Kidney tubule cell (primary cell): Measurements from ENCODE around the gene TOE1.
A peak's percentile ranks its signal among the peaks of the same experiment; 100 is the strongest.

Experiments used
- DNase-seq: peaks from one replicate; pipeline ENCODE4 v3.0.0-alpha.2; 2018; ENCODE audit warnings: low spot score

TOE1 gene

DNA sequence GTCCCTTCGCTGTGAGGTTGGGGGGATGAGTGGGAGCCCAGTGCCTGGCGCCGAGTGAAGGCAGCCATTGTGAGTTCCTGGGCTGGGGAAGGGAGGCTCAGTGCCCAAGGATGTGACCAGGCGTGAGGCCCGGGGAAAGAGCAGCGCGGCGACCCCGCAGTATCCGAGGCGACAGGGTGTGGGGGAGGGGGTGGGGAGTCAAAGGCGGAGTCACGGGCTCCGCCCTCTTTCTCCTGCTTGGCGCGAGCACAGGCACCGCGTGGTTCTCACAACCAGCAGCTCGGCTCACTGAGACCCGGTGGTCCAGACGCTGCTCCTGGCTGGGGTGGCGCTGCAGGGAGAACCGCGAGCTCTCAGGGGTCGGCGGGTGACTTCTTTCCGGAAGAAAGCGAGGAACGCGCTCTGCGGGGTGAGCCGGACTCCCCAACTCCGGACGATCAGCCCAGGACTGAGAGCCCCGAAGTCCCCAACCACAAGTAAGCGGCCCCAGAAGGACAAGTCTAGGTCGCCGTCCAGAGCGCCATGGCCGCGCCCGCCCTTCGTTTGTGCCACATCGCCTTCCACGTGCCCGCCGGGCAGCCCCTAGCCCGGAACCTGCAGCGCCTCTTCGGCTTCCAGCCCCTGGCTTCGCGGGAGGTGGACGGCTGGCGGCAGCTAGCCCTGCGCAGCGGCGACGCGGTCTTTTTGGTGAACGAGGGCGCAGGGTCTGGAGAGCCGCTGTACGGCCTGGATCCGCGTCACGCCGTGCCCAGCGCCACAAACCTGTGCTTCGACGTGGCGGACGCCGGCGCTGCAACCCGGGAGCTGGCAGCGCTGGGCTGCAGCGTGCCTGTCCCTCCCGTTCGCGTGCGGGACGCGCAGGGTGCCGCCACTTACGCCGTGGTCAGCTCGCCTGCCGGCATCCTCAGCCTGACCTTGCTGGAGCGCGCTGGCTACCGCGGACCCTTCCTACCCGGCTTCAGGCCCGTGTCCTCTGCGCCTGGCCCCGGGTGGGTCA lies 13.0 kb upstream of the TOE1 start, which contains the start of gene HPDL:
HPDL (plus strand) TSS at position 269 of the 997 bp plus-strand sequence; CDS start at position 523, 254 bp downstream.
- peak; percentile 36 for DNase-seq

GRCh38 chr1:45327644-45328515 lies 12.1 kb upstream of the TOE1 start:
- DNase-seq, result no peak

DNA sequence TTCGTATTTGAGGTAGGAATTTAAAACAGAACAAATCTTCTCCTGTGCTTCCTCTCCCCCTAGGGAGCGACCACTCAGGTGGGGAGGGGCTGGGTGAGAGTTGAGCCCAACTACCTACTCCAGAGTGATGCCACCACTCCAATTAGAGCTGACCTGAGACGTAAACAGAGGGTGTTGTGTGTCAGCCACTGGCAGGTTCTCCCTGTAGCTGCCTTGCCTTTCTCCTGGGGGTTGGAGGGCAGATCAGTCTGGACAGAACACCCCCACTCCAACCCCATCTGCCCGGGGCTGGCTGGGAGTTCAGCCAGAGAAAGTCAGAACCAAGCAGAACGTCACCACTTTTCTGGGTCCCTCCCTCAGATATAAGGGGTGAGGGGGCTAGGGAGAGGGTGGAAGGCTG lies 11.3 kb upstream of the TOE1 start:
- DNase-seq, result no peak

- no peak for DNase-seq
Measured at GRCh38 chr1:45329445-45329844, 10.5 kb upstream of the TOE1 start.

DNA sequence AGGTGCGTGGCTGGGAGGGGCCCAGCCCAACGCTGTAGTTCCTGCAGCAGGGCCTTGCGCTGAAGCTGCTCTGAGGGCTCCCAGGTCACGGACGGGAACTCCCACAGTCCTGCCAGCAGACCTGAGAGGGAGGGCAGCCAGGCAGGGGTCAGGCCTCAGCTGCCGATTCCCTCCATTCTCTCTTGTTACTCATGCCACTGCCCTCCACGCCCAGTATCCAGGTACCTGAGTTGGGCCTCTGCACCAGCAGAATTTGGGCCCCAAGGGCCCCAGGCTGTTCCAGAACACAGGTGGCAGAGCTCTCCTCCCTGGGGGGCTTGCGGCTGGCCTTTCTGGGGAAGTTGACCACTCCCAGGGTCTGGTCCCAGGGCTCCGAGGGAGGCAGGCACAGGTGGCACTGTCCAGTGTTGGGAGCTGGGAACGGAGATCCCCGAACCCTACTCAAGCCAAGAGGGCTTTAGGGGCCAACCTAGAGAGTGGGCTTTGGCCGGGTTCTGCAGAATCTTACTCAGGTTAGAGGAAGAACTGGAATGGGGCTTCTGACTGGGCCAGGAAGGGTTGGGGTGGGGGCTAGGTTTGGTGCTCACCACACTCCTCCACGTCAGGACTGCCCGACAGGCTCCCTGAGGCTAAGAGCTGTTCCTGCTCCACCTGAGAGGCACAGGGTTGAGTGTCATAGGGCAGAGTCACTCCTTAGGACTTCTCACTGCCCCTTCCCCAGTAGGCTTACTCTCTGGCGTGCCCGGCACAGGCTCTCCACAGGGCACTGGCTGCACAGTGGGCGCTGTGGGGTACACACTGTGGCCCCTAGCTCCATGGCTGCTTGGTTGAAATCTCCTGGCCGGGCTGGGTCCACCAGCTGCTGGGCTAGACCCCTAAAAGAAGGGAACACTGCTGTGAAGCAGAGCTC lies 8.3 kb upstream of the TOE1 start:
- DNase-seq, result no peak

- DNase-seq, result no peak
Measured at GRCh38 chr1:45332346-45332720, 7.6 kb upstream of the TOE1 start.

GRCh38 chr1:45334308-45335245 lies 5.4 kb upstream of the TOE1 start:
- DNase-seq, result no peak

GRCh38 chr1:45335855-45336324 lies 4.1 kb upstream of the TOE1 start:
- DNase-seq, result peak; percentile 13

DNA sequence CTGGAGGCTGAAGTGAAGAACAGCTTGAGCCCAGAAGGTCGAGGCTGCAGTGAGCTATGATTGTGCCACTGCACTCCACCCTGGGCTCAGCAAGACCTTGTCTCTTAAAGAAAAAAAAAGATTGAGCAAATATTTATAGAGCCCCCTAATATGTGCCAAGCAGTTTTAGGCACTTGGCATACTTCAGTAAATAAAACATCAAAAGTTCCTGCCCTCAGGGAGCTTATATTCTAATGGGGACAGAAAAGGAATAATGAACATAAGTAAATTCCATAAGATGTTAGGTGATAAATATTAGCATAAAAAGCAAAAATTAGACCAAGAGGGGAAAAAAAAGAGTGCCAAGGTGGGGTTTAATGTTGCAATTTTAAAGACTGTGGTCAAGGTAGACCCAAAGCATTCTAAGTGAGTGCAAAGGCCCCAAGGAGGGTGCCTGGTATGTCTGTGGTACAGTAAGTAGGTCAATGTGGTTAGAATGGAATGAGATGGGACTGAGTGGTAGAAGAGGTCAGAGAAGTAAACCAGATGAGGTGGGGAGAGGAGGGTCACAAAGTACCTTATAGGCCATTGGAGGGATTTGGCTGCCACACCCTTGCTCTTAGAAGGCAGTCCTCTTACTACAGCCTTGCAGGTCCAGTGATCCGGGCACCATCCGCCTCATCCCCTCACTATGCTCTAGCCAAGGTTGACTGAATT lies 2.2 kb upstream of the TOE1 start:
- peak; percentile 71 for DNase-seq

DNA sequence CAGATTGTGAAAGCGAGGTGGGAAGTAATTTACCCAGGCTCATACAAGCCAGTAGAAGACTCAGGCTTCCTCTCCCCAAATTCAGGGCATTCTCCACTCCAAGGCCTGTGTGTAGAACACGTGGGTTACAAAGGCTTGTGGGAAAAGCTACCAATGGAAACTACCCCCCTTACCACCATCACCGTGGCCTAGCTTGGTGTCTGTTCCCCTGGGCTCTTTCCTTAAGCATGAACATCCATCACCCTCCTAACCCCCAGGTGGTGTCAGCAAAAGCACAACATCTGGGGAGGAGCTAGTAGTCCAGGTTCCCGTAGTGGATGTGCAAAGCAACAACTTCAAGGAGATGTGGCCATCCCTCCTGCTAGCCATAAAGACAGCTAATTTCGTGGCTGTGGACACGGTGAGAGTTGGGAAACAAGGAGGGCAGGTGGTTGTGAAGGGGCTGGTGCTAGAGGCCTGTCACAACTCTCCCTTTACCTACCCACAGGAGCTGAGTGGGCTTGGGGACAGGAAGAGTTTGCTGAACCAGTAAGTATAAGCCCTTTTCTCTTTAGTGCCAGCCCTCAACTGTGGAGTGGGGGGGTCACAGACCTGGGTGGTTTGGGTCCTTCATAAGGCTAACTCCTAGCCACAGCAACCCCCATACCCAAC lies 971 bp downstream of the TOE1 start:
- peak; percentile 14 for DNase-seq

GRCh38 chr1:45344499-45344898 lies 4.5 kb downstream of the TOE1 start:
- no peak for DNase-seq

- DNase-seq, result no peak
Measured at GRCh38 chr1:45345014-45345413, 5.0 kb downstream of the TOE1 start.

DNA sequence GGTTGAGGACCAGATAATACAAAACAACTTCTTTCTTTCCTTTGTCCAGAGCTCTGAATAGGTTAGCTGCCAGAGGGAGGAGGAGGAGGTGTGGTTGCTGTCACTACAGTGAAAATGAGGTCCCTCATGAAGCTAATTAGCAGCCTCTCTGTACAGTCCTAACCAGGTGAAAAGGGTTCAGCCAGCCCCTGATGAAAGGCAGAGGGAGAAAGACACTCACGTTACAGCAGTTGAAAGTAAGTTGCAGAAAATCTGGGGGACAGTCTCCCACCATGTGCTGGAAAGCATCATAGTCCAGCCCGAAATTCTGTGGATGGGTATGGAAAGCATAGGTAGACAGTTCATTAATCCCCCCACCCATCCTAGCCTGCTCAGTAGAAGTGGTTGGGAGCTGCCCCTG lies 6.5 kb downstream of the TOE1 start:
- DNase-seq, result no peak

GRCh38 chr1:45348020-45348419 lies 8.1 kb downstream of the TOE1 start:
- peak; percentile 61 for DNase-seq

DNA sequence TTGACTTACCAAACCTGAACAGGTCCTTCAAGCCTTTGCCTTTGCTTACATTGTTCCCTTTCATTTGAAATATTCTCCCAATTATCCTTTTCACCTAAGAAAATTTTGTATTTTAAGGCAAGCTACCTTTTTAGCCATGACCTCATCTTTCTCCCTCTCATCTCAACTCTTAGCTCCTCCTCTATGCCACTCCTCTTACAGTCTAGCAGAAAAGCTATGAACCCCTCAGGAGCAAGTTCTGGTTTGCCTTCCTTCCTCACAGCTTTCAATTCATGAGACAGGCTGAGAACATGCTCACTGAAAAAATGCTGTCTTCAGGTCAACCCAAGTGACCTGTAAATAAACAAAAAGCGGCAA lies 8.6 kb downstream of the TOE1 start:
- no peak for DNase-seq

DNA sequence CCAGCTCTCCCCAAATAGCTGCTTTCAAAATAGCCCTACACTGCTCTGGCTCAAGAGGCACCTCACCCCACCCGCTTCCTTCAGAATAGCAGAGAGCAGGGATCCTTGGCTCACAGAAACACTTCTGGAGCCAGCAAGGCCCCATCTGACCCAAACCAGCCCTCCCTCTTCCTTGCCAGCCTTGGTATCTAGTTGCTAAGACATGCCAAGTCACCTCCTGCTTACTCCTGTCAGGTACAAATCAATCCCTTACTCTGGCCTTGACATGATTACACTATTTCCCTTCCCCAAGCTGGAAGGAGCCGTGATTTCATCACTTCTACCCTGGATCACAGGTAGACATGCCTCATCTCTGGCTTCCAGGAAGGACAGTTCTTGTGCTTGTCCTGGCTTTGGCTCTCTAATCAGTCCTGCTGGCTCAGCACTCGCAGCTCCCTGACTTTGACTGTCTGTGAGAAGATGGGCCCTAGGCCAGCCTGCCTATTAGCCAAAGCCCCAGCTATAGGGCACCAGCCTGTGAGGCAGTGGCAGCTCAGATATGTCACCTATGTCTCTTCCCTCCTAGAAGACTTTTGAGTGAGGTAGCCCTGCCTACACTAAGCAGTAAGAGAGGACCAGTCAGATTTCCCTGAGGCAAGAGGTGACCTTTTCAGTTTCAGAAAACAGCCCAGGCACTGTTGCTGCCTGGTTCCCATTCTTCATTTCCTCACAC lies 9.2 kb downstream of the TOE1 start:
- DNase-seq, result no peak

DNA sequence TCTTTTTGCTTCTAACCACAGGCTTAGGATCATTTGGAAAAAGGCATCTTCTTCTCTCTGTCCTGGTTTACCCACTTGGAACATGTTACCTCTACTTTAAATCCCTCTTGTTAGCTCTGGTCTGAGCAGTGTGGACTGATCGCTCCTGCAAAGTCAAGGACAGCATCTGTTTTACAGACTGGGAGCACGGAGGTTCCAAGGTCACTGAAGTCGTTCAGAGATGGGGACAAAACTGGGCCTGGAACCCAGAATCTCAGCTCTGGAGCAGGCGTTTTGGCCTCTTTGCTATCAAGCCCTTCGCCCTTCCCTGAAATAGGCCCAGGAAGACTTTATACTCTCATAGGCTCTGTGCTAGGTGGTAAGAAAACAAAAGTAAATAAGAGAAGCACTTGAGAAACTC lies 11.5 kb downstream of the TOE1 start:
- DNase-seq, result no peak

- no peak for DNase-seq
Measured at GRCh38 chr1:45353685-45354084, 13.7 kb downstream of the TOE1 start.

DNA sequence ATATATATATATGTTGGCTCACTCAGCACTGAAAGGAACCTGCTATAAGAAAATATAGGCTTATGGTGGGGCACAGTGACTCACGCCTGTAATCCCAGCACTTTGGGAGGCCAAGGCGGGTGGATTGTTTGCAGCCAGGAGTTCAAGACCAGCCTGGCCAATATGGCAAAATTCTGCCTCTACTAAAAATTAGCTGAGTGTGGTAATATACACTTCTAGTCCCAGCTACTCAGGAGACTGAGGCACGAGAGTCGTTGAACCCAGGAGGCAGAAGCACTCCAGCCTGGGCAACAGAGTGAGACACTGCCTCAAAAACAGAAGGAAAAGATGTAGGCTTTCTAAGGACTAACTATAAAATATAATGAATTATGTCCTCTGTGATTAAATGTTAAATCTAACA lies 14.9 kb downstream of the TOE1 start:
- no peak for DNase-seq
